ENCODE results near the gene LRCH1. TPM values are rescaled to one million over a fixed set of nuclear protein-coding genes. Genes with fewer than 3 reads are reported as not detected.

LRCH1 gene
- total and polyA plus RNA-seq, 11 donors, result 4.5 to 20.1 (median 12.5) TPM

GRCh38 chr13:46782066-46782465 lies 229.1 kb downstream of the LRCH1 start:
- H3K27ac ChIP-seq, result no peak overlapping the region
- no peak for DNase-seq
- peaks cover 0 to 100% (median 99%) of the 10 kb centered on the region in 9 donors for H3K36me3 ChIP-seq
- no peaks in the 10 kb centered on the region for H3K9me3 ChIP-seq
- H3K4me3 ChIP-seq, result no peak overlapping the region
- TF ChIP-seq CTCF (IDR thresholded peaks at IDR 0.05) (no peak), POLR2A (IDR thresholded peaks at IDR 0.05) (no peak)
- 89 to 96% (median 93%) methylated on average over 1 of the region's 1 CpG for WGBS, 4 donors
- intact Hi-C loops (cut with DNase I), result no loop called here
- H3K4me1 ChIP-seq, result peaks cover 0 to 10% (median 0%) of the 10 kb centered on the region in 12 donors
- H3K27me3 ChIP-seq, result no peaks in the 10 kb centered on the region
- ATAC-seq, result no peak

GRCh38 chr13:46782691-46783090 lies 229.7 kb downstream of the LRCH1 start:
- Histone ChIP-seq H3K9me3 (no peaks in the 10 kb centered on the region), H3K27ac (no peak overlapping the region), H3K4me3 (no peak overlapping the region), H3K4me1 (peaks cover 0 to 10% (median 0%) of the 10 kb centered on the region in 12 donors), H3K36me3 (peaks cover 0 to 100% (median 96%) of the 10 kb centered on the region in 9 donors), H3K27me3 (no peaks in the 10 kb centered on the region)
- ATAC-seq (no peak), DNase-seq (no peak)
- intact Hi-C loops (cut with DNase I), result no loop called here
- TF ChIP-seq POLR2A (IDR thresholded peaks at IDR 0.05) (no peak), CTCF (IDR thresholded peaks at IDR 0.05) (no peak)
- 66 to 71% (median 69%) methylated on average over 2 of the region's 2 CpGs for WGBS, 4 donors

DNA sequence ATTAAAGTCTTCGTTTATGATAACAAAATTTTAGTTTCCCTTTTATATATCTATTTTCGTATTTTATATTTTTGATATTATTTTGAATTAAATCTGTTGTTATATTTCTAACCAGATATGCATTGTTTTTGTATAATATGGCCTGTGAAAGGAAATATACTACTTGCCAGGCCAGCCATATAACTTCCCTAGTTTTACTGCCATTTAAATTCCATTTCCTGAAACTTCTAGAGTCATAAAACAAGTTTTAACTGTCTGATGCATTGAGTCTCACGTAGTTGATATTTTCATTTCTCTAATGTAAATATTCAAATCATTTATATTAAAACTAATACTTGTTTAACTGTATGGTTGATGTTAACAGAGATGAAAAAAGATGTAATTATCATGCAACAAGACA lies 230.5 kb downstream of the LRCH1 start:
- H3K4me3 ChIP-seq, result no peak overlapping the region
- ATAC-seq (no peak), DNase-seq (no peak)
- H3K36me3 ChIP-seq, result peaks cover 0 to 100% (median 96%) of the 10 kb centered on the region in 9 donors
- H3K9me3 ChIP-seq, result no peaks in the 10 kb centered on the region
- intact Hi-C loops (cut with DNase I), result no loop called here
- TF ChIP-seq CTCF (IDR thresholded peaks at IDR 0.05) (no peak), POLR2A (IDR thresholded peaks at IDR 0.05) (no peak)
- no peak overlapping the region for H3K27ac ChIP-seq
- H3K4me1 ChIP-seq, result peaks cover 0 to 9% (median 0%) of the 10 kb centered on the region in 12 donors
- no peaks in the 10 kb centered on the region for H3K27me3 ChIP-seq
- 93 to 97% (median 96%) methylated on average over 3 of the region's 3 CpGs for WGBS, 4 donors

DNA sequence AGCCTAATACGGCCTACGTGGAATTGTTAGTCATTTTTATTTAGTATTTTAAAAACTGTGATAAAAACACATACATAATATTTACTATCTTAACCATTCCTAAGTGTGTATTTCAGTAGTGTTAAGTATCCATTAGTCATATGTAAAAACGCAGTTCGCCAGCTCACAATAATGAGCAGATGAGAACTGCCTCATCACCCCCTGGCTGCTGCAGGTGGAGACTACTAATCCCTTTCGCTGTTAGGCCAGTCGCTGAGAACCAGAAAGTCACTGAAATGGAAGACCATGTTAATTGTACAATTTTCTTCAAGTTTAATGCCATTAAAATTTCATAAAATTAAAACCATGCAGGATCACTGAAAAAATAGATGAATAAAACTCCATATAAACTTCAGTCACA lies 242.4 kb downstream of the LRCH1 start:
- no peak for DNase-seq
- TF ChIP-seq CTCF (IDR thresholded peaks at IDR 0.05) (no peak), POLR2A (IDR thresholded peaks at IDR 0.05) (no peak)
- H3K27me3 ChIP-seq, result no peaks in the 10 kb centered on the region
- intact Hi-C loops (cut with DNase I), result no loop called here
- no peaks in the 10 kb centered on the region for H3K9me3 ChIP-seq
- H3K27ac ChIP-seq, result no peak overlapping the region
- H3K4me1 ChIP-seq, result peaks cover 0 to 49% (median 30%) of the 10 kb centered on the region in 12 donors
- no peak for ATAC-seq
- H3K4me3 ChIP-seq, result peak overlapping the region in 3 of 12 donors; percentile 80 to 87 (median 83)
- 92 to 97% (median 94%) methylated on average over 6 of the region's 6 CpGs for WGBS, 4 donors
- peaks cover 0 to 32% (median 24%) of the 10 kb centered on the region in 9 donors for H3K36me3 ChIP-seq
